Activated naive CD8-positive, alpha-beta T cell (primary cell): ENCODE results near the gene CRISPLD2.

Experiments
- H3K27ac Mint-ChIP-seq: one replicate; pipeline ENCODE4 v1.8.0; 2021; ENCODE audit warnings: mixed read lengths
- H3K27me3 Mint-ChIP-seq: one replicate; pipeline ENCODE4 v1.8.0; 2021; ENCODE audit warnings: mixed read lengths
- H3K36me3 Mint-ChIP-seq: one replicate; pipeline ENCODE4 v1.8.0; 2021; ENCODE audit warnings: mixed read lengths
- H3K4me1 Mint-ChIP-seq: one replicate; pipeline ENCODE4 v1.8.0; 2021; ENCODE audit warnings: low read depth, mixed read lengths
- H3K4me3 Mint-ChIP-seq: one replicate; pipeline ENCODE4 v1.8.0; 2021; ENCODE audit warnings: mild to moderate bottlenecking, mixed read lengths
- H3K9me3 Mint-ChIP-seq: one replicate; pipeline ENCODE4 v1.8.0; 2021; ENCODE audit warnings: low read depth, mixed read lengths

CRISPLD2 gene

GRCh38 chr16:84905965-84906460, 86.2 kb downstream of the CRISPLD2 start:
- H3K36me3 Mint-ChIP-seq: no peaks in the 10 kb centered on the region
- no peak overlapping the region for H3K4me3 Mint-ChIP-seq
- H3K9me3 Mint-ChIP-seq: no peaks in the 10 kb centered on the region
- H3K4me1 Mint-ChIP-seq: no peaks in the 10 kb centered on the region
- no peaks in the 10 kb centered on the region for H3K27me3 Mint-ChIP-seq
- H3K27ac Mint-ChIP-seq: no peak overlapping the region

- Mint-ChIP-seq H3K4me1 (no peaks in the 10 kb centered on the region), H3K36me3 (no peaks in the 10 kb centered on the region), H3K4me3 (no peak overlapping the region), H3K9me3 (no peaks in the 10 kb centered on the region), H3K27me3 (no peaks in the 10 kb centered on the region), H3K27ac (no peak overlapping the region)
Measured at GRCh38 chr16:84907051-84907450, 87.3 kb downstream of the CRISPLD2 start.

DNA sequence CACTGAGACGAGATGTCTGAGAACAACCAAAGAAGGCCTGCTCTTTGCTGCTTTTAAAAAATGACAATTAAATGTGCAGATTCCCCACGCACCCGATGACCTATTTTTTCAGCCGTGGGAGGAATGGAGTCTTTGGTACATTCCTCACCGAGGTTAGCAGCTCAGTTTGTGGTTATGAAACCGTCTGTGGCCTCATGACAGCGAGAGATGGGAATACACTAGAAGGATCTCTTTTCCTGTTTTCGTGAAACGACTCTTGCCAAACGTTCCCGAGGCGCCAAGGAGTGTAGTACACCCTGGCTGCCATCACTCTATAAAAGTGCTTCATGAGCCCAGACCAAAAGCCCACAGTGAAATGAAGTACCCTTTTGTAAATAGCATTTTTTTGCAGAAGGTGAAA, 87.8 kb downstream of the CRISPLD2 start:
- Mint-ChIP-seq H3K4me3 (no peak overlapping the region), H3K4me1 (no peaks in the 10 kb centered on the region), H3K27ac (no peak overlapping the region), H3K27me3 (no peaks in the 10 kb centered on the region), H3K36me3 (no peaks in the 10 kb centered on the region), H3K9me3 (no peaks in the 10 kb centered on the region)

DNA sequence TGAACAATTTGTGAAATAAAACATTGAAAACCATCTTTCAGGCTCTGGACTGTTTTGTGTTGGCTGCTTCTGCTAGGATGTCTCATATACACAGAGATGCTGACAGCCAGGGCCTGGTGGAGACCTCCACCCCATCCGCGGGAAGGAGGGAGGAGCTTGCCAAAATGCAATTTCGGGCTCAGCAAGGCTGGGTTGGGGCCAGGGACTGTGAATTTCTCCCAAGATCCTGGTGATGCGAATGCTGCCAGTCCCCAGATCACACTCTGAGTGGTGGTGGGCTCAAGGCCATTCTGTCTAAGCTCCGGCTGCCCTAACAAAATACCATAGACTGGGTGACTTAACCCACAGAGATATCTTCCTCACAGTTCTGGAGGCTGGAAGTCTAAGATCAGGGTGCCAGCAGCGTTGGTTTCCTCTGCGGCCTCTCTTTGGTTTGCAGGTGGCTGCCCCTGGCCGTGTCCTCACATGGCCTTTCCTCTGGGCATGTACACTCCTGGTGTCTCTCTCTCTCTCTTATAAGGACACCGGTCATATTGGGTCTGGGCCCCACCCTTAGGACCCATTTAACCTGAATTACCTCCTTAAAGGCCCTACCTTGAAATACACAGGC, 89.8 kb downstream of the CRISPLD2 start:
- Mint-ChIP-seq H3K4me3 (no peak overlapping the region), H3K27ac (no peak overlapping the region), H3K27me3 (peaks cover 3% of the 10 kb centered on the region), H3K36me3 (no peaks in the 10 kb centered on the region), H3K4me1 (no peaks in the 10 kb centered on the region), H3K9me3 (no peaks in the 10 kb centered on the region)

DNA sequence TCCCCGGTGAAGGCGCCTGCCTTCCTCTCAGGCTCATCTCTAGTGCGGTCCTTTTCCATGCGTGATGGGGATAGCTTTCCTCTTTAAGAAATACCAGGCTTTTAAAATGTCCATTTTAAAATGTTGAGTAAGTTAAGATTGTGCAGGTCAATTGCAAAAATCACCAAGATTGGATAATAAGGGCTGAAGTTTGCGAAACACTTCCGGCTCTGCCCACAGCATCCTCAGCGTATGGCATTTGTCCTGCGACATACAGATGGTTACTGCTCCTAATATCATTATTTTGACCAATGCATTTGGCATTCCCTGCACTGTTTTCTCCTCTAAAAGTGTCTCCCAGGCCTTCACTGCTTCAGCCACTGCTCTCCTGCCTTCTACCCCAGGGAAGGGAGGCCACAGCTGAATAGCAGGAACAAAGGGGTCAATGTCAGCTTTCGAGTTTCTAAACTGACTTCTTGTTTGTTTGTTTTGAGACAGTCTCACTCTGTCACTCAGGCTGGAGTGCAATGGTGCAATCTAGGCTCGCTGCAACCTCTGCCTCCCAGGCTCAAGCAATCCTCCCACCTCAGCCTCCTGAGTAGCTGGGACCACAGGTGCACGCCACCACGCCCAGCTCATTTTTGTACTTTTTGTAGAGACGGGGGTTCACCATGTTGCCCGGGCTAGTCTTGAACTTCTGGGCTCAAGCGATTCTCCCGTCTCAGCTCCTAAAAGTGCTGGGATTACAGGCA, 91.9 kb downstream of the CRISPLD2 start:
- Mint-ChIP-seq H3K36me3 (no peaks in the 10 kb centered on the region), H3K27me3 (peaks cover 7% of the 10 kb centered on the region), H3K4me3 (no peak overlapping the region), H3K9me3 (no peaks in the 10 kb centered on the region), H3K4me1 (no peaks in the 10 kb centered on the region), H3K27ac (no peak overlapping the region)

- Mint-ChIP-seq H3K4me1 (no peaks in the 10 kb centered on the region), H3K9me3 (no peaks in the 10 kb centered on the region), H3K4me3 (no peak overlapping the region), H3K36me3 (no peaks in the 10 kb centered on the region), H3K27me3 (peaks cover 8% of the 10 kb centered on the region), H3K27ac (no peak overlapping the region)
Measured at GRCh38 chr16:84913315-84913714, 93.5 kb downstream of the CRISPLD2 start.

DNA sequence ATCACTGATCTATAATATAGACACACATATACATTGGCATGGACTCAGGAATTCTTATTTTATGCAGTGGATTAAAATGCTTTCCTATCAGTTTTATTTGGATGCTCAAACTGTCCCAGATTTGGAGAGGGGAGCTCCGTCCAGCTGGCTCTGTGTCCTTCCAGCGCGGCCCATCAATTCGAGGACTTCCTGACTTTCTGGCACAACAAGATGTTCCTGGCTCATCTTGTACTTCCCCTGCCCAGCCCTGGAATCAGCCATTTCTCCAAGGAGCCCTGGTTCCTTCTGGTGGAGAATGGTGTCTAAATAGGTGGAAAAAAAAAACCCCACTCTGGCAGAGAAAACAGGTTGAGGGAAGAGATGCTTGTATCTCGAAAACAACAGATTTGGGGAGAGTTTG, 94.5 kb downstream of the CRISPLD2 start:
- no peaks in the 10 kb centered on the region for H3K36me3 Mint-ChIP-seq
- no peaks in the 10 kb centered on the region for H3K4me1 Mint-ChIP-seq
- H3K27me3 Mint-ChIP-seq: peaks cover 13% of the 10 kb centered on the region
- no peak overlapping the region for H3K4me3 Mint-ChIP-seq
- H3K9me3 Mint-ChIP-seq: no peaks in the 10 kb centered on the region
- H3K27ac Mint-ChIP-seq: no peak overlapping the region

DNA sequence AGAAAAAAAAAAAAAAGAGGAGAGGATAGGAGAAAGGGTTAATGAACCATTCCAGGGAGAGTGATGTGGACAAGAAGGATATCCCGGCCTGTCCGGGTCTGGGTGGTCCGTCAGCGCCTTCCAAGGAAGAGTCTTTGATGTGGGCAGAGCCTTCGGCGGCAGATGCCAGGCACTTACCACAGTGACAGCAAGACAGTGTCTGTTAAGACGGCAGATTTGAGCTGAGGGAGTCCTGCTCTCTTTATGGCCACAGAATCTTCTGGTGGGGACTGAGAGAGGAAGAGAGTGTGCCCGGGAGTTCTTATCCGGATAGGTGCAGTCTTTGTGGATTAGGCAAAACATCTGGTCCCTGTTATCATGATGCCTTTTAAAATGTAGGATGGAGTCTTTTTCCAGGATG, 96.4 kb downstream of the CRISPLD2 start:
- H3K27ac Mint-ChIP-seq: no peak overlapping the region
- H3K27me3 Mint-ChIP-seq: peaks cover 15% of the 10 kb centered on the region
- H3K4me1 Mint-ChIP-seq: no peaks in the 10 kb centered on the region
- no peaks in the 10 kb centered on the region for H3K9me3 Mint-ChIP-seq
- H3K36me3 Mint-ChIP-seq: no peaks in the 10 kb centered on the region
- H3K4me3 Mint-ChIP-seq: no peak overlapping the region

DNA sequence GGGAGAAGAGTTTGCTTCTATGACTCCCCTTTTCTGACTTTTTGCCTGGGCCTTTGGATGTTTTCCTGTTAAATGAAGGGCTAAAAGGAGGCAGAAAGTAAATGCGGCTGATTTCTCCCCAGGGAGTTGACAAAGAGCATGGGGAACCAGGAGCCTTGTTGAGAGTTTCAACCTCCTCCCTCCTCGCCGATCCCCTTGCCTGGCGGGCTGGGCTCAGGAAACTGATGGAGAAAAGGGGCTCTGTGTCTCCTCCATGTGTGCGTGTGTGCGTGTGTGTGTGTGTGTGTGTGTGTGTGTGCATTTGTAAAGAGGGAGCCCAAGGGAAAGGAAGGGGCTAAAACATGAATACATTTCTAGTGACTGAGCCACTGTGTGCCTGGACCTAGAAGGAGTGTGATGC, 97.1 kb downstream of the CRISPLD2 start:
- Mint-ChIP-seq H3K9me3 (no peaks in the 10 kb centered on the region), H3K4me3 (no peak overlapping the region), H3K27ac (no peak overlapping the region), H3K4me1 (no peaks in the 10 kb centered on the region), H3K36me3 (no peaks in the 10 kb centered on the region), H3K27me3 (peaks cover 15% of the 10 kb centered on the region)

DNA sequence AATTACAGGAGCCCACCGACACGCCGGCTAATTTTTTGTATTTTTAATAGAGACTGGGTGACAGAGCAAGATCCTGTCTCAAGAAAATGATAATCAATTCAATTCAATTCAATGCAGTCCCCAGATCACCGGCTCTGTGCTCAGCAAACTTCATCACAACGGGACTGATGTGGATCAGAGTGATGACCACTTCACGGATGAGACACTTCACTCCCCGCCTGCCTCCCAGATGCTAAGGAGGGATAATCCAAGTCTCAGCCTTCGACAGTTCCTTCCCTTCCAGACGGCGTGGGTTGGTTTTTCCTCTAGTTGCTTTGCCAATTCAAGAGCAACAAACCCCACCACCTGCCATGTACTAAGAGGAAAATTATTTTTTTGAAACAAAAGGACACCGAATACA, 97.7 kb downstream of the CRISPLD2 start:
- peaks cover 15% of the 10 kb centered on the region for H3K27me3 Mint-ChIP-seq
- H3K36me3 Mint-ChIP-seq: no peaks in the 10 kb centered on the region
- H3K4me1 Mint-ChIP-seq: no peaks in the 10 kb centered on the region
- no peaks in the 10 kb centered on the region for H3K9me3 Mint-ChIP-seq
- H3K4me3 Mint-ChIP-seq: no peak overlapping the region
- no peak overlapping the region for H3K27ac Mint-ChIP-seq

GRCh38 chr16:84918006-84918909, 98.5 kb downstream of the CRISPLD2 start:
- no peaks in the 10 kb centered on the region for H3K36me3 Mint-ChIP-seq
- H3K9me3 Mint-ChIP-seq: no peaks in the 10 kb centered on the region
- H3K4me1 Mint-ChIP-seq: no peaks in the 10 kb centered on the region
- peaks cover 15% of the 10 kb centered on the region for H3K27me3 Mint-ChIP-seq
- no peak overlapping the region for H3K27ac Mint-ChIP-seq
- no peak overlapping the region for H3K4me3 Mint-ChIP-seq

- Mint-ChIP-seq H3K36me3 (no peaks in the 10 kb centered on the region), H3K27me3 (peaks cover 14% of the 10 kb centered on the region), H3K9me3 (no peaks in the 10 kb centered on the region), H3K4me3 (no peak overlapping the region), H3K4me1 (no peaks in the 10 kb centered on the region), H3K27ac (no peak overlapping the region)
Measured at GRCh38 chr16:84919269-84919668, 99.5 kb downstream of the CRISPLD2 start.

GRCh38 chr16:84919708-84920107, 99.9 kb downstream of the CRISPLD2 start:
- Mint-ChIP-seq H3K27me3 (peaks cover 12% of the 10 kb centered on the region), H3K27ac (no peak overlapping the region), H3K9me3 (no peaks in the 10 kb centered on the region), H3K4me3 (no peak overlapping the region), H3K36me3 (no peaks in the 10 kb centered on the region), H3K4me1 (no peaks in the 10 kb centered on the region)

GRCh38 chr16:84920333-84920732, 100.5 kb downstream of the CRISPLD2 start:
- Mint-ChIP-seq H3K36me3 (no peaks in the 10 kb centered on the region), H3K4me1 (no peaks in the 10 kb centered on the region), H3K27me3 (peaks cover 12% of the 10 kb centered on the region), H3K4me3 (no peak overlapping the region), H3K27ac (no peak overlapping the region), H3K9me3 (no peaks in the 10 kb centered on the region)
